ENCODE measurements around the gene SH3RF1. TPM values are rescaled to one million over a fixed set of nuclear protein-coding genes. Genes with fewer than 3 reads are reported as not detected.
A peak's percentile ranks its signal among the peaks of the same experiment; 100 is the strongest.

Gene SH3RF1
- total RNA-seq, 1 donor from 2014 or later: 17.1 TPM

DNA sequence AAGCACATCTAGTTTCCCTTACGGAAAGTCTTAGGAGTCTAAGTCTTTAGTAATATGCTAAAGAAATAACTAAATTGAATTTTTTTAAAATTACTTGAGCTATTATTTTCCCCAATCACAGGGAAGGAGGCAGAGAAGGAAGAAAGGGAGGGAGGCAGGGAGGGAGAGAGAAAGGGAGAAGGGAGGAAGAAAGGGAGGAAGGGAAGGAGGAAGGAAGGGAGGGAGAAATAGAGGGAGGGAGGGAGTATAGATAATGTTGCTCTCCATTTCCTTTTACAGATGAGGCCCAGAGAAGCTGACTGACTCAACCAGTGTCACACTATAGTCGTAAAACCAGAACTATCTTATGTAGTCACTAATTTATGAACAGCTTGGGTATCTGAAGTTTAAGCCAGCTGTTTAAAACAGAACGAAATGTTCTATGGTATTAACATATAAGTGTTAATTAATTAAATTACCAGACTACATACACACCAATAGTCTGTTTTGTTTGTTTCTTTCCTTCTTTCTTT, 14.6 kb downstream of the SH3RF1 start:
- Histone ChIP-seq H3K9me3 (ENCODE audit: low read depth) (no peaks in the 10 kb centered on the region), H3K4me1 (peaks cover 51% of the 10 kb centered on the region), H3K36me3 (no peaks in the 10 kb centered on the region), H4K20me1 (ENCODE audit: low read depth) (peaks cover 46% of the 10 kb centered on the region), H3K4me3 (no peak overlapping the region), H3K79me2 (ENCODE audit: low read depth) (peaks cover 100% of the 10 kb centered on the region), H2AFZ (replicated peaks) (no peak overlapping the region), H3K27me3 (no peaks in the 10 kb centered on the region), H3K27ac (peak overlapping the region; percentile 40), H3K4me2 (no peak overlapping the region), H3F3A (ENCODE audit: low read depth) (peaks cover 19% of the 10 kb centered on the region), H3K9ac (no peak overlapping the region)
- H3K9me3 Mint-ChIP-seq: no peaks in the 10 kb centered on the region
- H3K4me1 Mint-ChIP-seq: peaks cover 54% of the 10 kb centered on the region
- H3K36me3 Mint-ChIP-seq: peaks cover 12% of the 10 kb centered on the region
- H3K27ac Mint-ChIP-seq: no peak overlapping the region
- no peak for TF ChIP-seq EZH2phosphoT487 (IDR thresholded peaks at IDR 0.05)
- no peak for TF ChIP-seq EZH2 (IDR thresholded peaks at IDR 0.05)
- TF ChIP-seq, protein P1, sequence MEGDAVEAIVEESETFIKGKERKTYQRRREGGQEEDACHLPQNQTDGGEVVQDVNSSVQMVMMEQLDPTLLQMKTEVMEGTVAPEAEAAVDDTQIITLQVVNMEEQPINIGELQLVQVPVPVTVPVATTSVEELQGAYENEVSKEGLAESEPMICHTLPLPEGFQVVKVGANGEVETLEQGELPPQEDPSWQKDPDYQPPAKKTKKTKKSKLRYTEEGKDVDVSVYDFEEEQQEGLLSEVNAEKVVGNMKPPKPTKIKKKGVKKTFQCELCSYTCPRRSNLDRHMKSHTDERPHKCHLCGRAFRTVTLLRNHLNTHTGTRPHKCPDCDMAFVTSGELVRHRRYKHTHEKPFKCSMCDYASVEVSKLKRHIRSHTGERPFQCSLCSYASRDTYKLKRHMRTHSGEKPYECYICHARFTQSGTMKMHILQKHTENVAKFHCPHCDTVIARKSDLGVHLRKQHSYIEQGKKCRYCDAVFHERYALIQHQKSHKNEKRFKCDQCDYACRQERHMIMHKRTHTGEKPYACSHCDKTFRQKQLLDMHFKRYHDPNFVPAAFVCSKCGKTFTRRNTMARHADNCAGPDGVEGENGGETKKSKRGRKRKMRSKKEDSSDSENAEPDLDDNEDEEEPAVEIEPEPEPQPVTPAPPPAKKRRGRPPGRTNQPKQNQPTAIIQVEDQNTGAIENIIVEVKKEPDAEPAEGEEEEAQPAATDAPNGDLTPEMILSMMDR (IDR thresholded peaks at IDR 0.05): no peak
- no peak for DNase-seq (ENCODE audit: low spot score)
- peaks cover 2% of the 10 kb centered on the region for H3K27me3 Mint-ChIP-seq (ENCODE audit: insufficient read depth, low read depth)
- no peak overlapping the region for H3K4me3 Mint-ChIP-seq

GRCh38 chr4:169254546-169254983, 16.2 kb downstream of the SH3RF1 start:
- H3K9me3 ChIP-seq (ENCODE audit: low read depth): no peaks in the 10 kb centered on the region
- no peak overlapping the region for H2AFZ ChIP-seq (replicated peaks)
- H3K4me3 ChIP-seq: no peak overlapping the region
- H3K27ac Mint-ChIP-seq: no peak overlapping the region
- peaks cover 30% of the 10 kb centered on the region for H4K20me1 ChIP-seq (ENCODE audit: low read depth)
- H3K27me3 Mint-ChIP-seq (ENCODE audit: insufficient read depth, low read depth): peaks cover 2% of the 10 kb centered on the region
- H3K9me3 Mint-ChIP-seq: peaks cover under 1% of the 10 kb centered on the region
- peaks cover 41% of the 10 kb centered on the region for H3K4me1 ChIP-seq
- H3K36me3 ChIP-seq: no peaks in the 10 kb centered on the region
- peaks cover 15% of the 10 kb centered on the region for H3K36me3 Mint-ChIP-seq
- peaks cover 100% of the 10 kb centered on the region for H3K79me2 ChIP-seq (ENCODE audit: low read depth)
- H3K27me3 ChIP-seq: no peaks in the 10 kb centered on the region
- no peak overlapping the region for H3K4me3 Mint-ChIP-seq
- H3K4me2 ChIP-seq: no peak overlapping the region
- DNase-seq (ENCODE audit: low spot score): no peak
- peaks cover 48% of the 10 kb centered on the region for H3K4me1 Mint-ChIP-seq
- no peak overlapping the region for H3K9ac ChIP-seq
- TF ChIP-seq, protein P1 (IDR thresholded peaks at IDR 0.05): no peak
- TF ChIP-seq EZH2phosphoT487 (IDR thresholded peaks at IDR 0.05) (no peak), EZH2 (IDR thresholded peaks at IDR 0.05) (no peak)
- H3K27ac ChIP-seq: no peak overlapping the region
- peaks cover 10% of the 10 kb centered on the region for H3F3A ChIP-seq (ENCODE audit: low read depth)

GRCh38 chr4:169253904-169254303, 16.9 kb downstream of the SH3RF1 start:
- H3K36me3 ChIP-seq: no peaks in the 10 kb centered on the region
- TF ChIP-seq EZH2phosphoT487 (IDR thresholded peaks at IDR 0.05): no peak
- TF ChIP-seq, protein P1 (IDR thresholded peaks at IDR 0.05): no peak
- H2AFZ ChIP-seq (replicated peaks): no peak overlapping the region
- H3K36me3 Mint-ChIP-seq: peaks cover 19% of the 10 kb centered on the region
- no peak overlapping the region for H3K4me3 ChIP-seq
- no peak overlapping the region for H3K9ac ChIP-seq
- DNase-seq (ENCODE audit: low spot score): no peak
- no peak overlapping the region for H3K27ac Mint-ChIP-seq
- peaks cover 45% of the 10 kb centered on the region for H3K4me1 Mint-ChIP-seq
- H3F3A ChIP-seq (ENCODE audit: low read depth): peaks cover 10% of the 10 kb centered on the region
- H3K79me2 ChIP-seq (ENCODE audit: low read depth): peaks cover 100% of the 10 kb centered on the region
- H3K9me3 Mint-ChIP-seq: peaks cover 1% of the 10 kb centered on the region
- no peak overlapping the region for H3K4me2 ChIP-seq
- no peaks in the 10 kb centered on the region for H3K9me3 ChIP-seq (ENCODE audit: low read depth)
- H3K27ac ChIP-seq: no peak overlapping the region
- H3K4me1 ChIP-seq: peaks cover 39% of the 10 kb centered on the region
- no peak overlapping the region for H3K4me3 Mint-ChIP-seq
- peaks cover 24% of the 10 kb centered on the region for H4K20me1 ChIP-seq (ENCODE audit: low read depth)
- H3K27me3 ChIP-seq: no peaks in the 10 kb centered on the region
- peaks cover 2% of the 10 kb centered on the region for H3K27me3 Mint-ChIP-seq (ENCODE audit: insufficient read depth, low read depth)

All from neural progenitor cell (in vitro differentiated cells).